ENCODE measurements around the gene RAC2. TPM values are rescaled to one million over a fixed set of nuclear protein-coding genes. Genes with fewer than 3 reads are reported as not detected.

RAC2 gene
- total and polyA plus RNA-seq, 9 of the 15 experiments (the other 6 are each of a cell fraction or from before 2014, with no cell fraction given), result 22.7 to 103 (median 43.3) TPM

GRCh38 chr22:37197451-37198257, 46.4 kb downstream of the RAC2 start:
- peak overlapping the region; percentile 59; the same call in 1 of the 2 replicates for H3K4me3 ChIP-seq
- peaks cover 2% of the 10 kb centered on the region; the same call in 1 of the 3 replicates for H3K79me2 ChIP-seq (ENCODE audit: control insufficient read depth, insufficient read depth, low read length)
- H3K9me1 ChIP-seq (ENCODE audit: control insufficient read depth, insufficient read depth, low read length), result no peaks in the 10 kb centered on the region
- 40% methylated on average over 10 of the region's 12 CpGs for WGBS (ENCODE audit: insufficient coverage, low coverage, missing lambda C conversion rate)
- no TSS peak for BruUV-seq (replicated peaks)
- CTCF ChIA-PET (ENCODE audit: low intra/inter-chr PET ratio), result interaction anchor here (0.7 to 5.1 kb wide), 6 partner anchors 10 to 120 kb away, joined by 3 to 27 read pairs (median 4); partner anchors contain the start of gene C1QTNF6
- H2AFZ ChIP-seq (ENCODE audit: low read depth, low read length), result no peak overlapping the region
- in situ Hi-C loops (cut with MboI), result no loop called here
- no peaks in the 10 kb centered on the region for H3K27me3 ChIP-seq (ENCODE audit: control insufficient read depth in 2 of 2, insufficient read depth in 2 of 2, low read length in 2 of 2)
- peaks cover 23 to 40% of the 10 kb centered on the region in 2 experiments for H3K4me1 ChIP-seq (replicated peaks in 1 of 2; ENCODE audit: control insufficient read depth in 2 of 2, insufficient read depth in 2 of 2, low read length in 2 of 2)
- ATAC-seq (no peak), FAIRE-seq (no peak), DNase-seq (ENCODE audit: extremely low read depth in 1 of 4, low spot score in 3 of 4) (peak in 1 of 4 experiments; percentile 34)
- H3K4me2 ChIP-seq (ENCODE audit: insufficient read depth, low read length), result peak overlapping the region; percentile 81
- peak overlapping the region; percentile 73 to 84; a peak in 2 of 4 replicates for H3K9ac ChIP-seq (ENCODE audit: insufficient read depth in 1 of 2, low read depth in 2 of 2, low read length in 2 of 2)
- no peaks in the 10 kb centered on the region for H3K36me3 ChIP-seq (ENCODE audit: control insufficient read depth, insufficient read depth, low read length)
- H3K27ac ChIP-seq (ENCODE audit: extremely low read depth, low read depth, low read length), result peak overlapping the region; percentile 6; the same call in 1 of the 3 replicates
- H4K20me1 ChIP-seq (replicated peaks; ENCODE audit: control insufficient read depth, insufficient read depth, low read length), result no peaks in the 10 kb centered on the region
- H3K9me3 ChIP-seq (replicated peaks; ENCODE audit: control insufficient read depth, insufficient read depth, low read depth, low read length), result peaks cover 3% of the 10 kb centered on the region; the same call in 1 of the 2 replicates
- POLR2A ChIA-PET, result interaction anchor here (0.6 to 1.3 kb wide), 3 partner anchors 9 to 168 kb away, joined by 3 to 6 read pairs (median 3); partner anchors contain the start of gene C1QTNF6
- intact Hi-C loops (cut with micrococcal nuclease), result loop anchor here (1.0 to 10.0 kb wide), 4 partner anchors 31 to 413 kb away; no protein-coding TSS in a partner anchor
- TF ChIP-seq ATF3 (IDR thresholded peaks at IDR 0.05), result peak; percentile 65
- no peak for TF ChIP-seq ATF3 (CRISPR knock-in tag; conservative IDR thresholded peaks at IDR 0.05)
- no peak for TF ChIP-seq GTF2E2 (tag; IDR thresholded peaks at IDR 0.05)
- no peak for TF ChIP-seq ZNF639 (CRISPR knock-in tag; conservative IDR thresholded peaks at IDR 0.05 in 1 of 2, IDR thresholded peaks at IDR 0.05 in 1 of 2)
- TF ChIP-seq CREB1 (IDR thresholded peaks at IDR 0.05), result no peak
- TF ChIP-seq CREB1 (CRISPR knock-in tag; IDR thresholded peaks at IDR 0.05), result peak; percentile 53; the same call in 1 of the 2 replicates
- peak; percentile 64 for TF ChIP-seq ZFP36 (IDR thresholded peaks at IDR 0.05; ENCODE audit: low read depth, low read length, partially characterized antibody)
- peak; percentile 44; the same call in 1 of the 2 replicates for TF ChIP-seq C11orf30 (IDR thresholded peaks at IDR 0.05; ENCODE audit: low read depth)
- TF ChIP-seq RBM25 (IDR thresholded peaks at IDR 0.05; ENCODE audit: low read depth, low read length, severe bottlenecking), result peak; percentile 35
- peak; percentile 35; the same call in 1 of the 2 replicates for TF ChIP-seq FOSL1 (tag; conservative IDR thresholded peaks at IDR 0.05)

Data from K562 (cell line).